ENCODE data around the gene PIWIL1.

GRCh38 chr12:130339951-130340350 is 2.3 kb downstream of the PIWIL1 start:
- TF ChIP-seq EZH2 (IDR thresholded peaks at IDR 0.05; ENCODE audit: insufficient read depth, poor library complexity, severe bottlenecking) = no peak
- TF ChIP-seq EZH2phosphoT487 (IDR thresholded peaks at IDR 0.05; ENCODE audit: insufficient read depth, low read depth) = no peak

Measured in GM23248 (cell line).